SK-N-SH treated with all-trans-retinoic acid at 6 μM for 48 hours (cell line): ENCODE measurements around the gene S1PR4.
A peak's percentile ranks its signal among the peaks of the same experiment; 100 is the strongest.

ENCODE experiments used
- ATAC-seq: fragments of 200-7000 bp; cut with Tn5 transposase; 3 replicates; pipeline ENCODE4 v1.9.1; 2020; ENCODE audit warnings: mild to moderate bottlenecking, moderate library complexity
- ARNTL ChIP-seq: fragments of 450-650 bp; formaldehyde crosslinking; IDR thresholded peaks from 2 replicates; pipeline ENCODE4 v1.5.0; 2020; ENCODE audit warnings: low read depth, mild to moderate bottlenecking, moderate library complexity, borderline replicate concordance
- BACH2 ChIP-seq: fragments of 250-450 bp; sonication (Bioruptor Pico); IDR thresholded peaks from 2 replicates; pipeline ENCODE4 v1.9.0; 2021; ENCODE audit warnings: mild to moderate bottlenecking, borderline replicate concordance
- CSRNP3 ChIP-seq: fragments of 250-450 bp; sonication (Bioruptor Pico); IDR thresholded peaks from 2 replicates; pipeline ENCODE4 v1.5.1; 2021; ENCODE audit warnings: mild to moderate bottlenecking, moderate library complexity
- ESRRG ChIP-seq: fragments of 250-450 bp; sonication (Bioruptor Pico); IDR thresholded peaks from 2 replicates; pipeline ENCODE4 v1.6.1; 2021; ENCODE audit warnings: mild to moderate bottlenecking
- ISL1 ChIP-seq: fragments of 250-450 bp; sonication (Bioruptor Pico); IDR thresholded peaks from 2 replicates; pipeline ENCODE4 v2.1.2; 2022; ENCODE audit warnings: mild to moderate bottlenecking, moderate library complexity
- OSR1 ChIP-seq: fragments of 250-450 bp; sonication (Bioruptor Pico); IDR thresholded peaks from 2 replicates; pipeline ENCODE4 v1.8.0; 2022; ENCODE audit warnings: moderate library complexity, mild to moderate bottlenecking, inconsistent platforms
- POU6F1 ChIP-seq: fragments of 250-450 bp; sonication (Bioruptor Pico); IDR thresholded peaks from 2 replicates; pipeline ENCODE4 v1.8.0; 2021; ENCODE audit warnings: low read depth, mild to moderate bottlenecking, moderate library complexity, borderline replicate concordance
- RARB ChIP-seq: fragments of 250-450 bp; sonication (Bioruptor Pico); IDR thresholded peaks from 2 replicates; pipeline ENCODE4 v1.8.0; 2021; ENCODE audit warnings: mild to moderate bottlenecking, moderate library complexity
- SNAI2 ChIP-seq: fragments of 250-450 bp; sonication (Bioruptor Pico); IDR thresholded peaks from 2 replicates; pipeline ENCODE4 v1.5.0; 2020; ENCODE audit warnings: mild to moderate bottlenecking, moderate library complexity
- TCF4 ChIP-seq: fragments of 250-450 bp; sonication (Bioruptor Pico); IDR thresholded peaks from 2 replicates; pipeline ENCODE4 v1.8.0; 2021; ENCODE audit warnings: mild to moderate bottlenecking, moderate library complexity, borderline replicate concordance
- TOX ChIP-seq: fragments of 250-450 bp; sonication (Bioruptor Pico); IDR thresholded peaks from 2 replicates; pipeline ENCODE4 v1.8.0; 2021; ENCODE audit warnings: mild to moderate bottlenecking, moderate library complexity, borderline replicate concordance
- ZC3H10 ChIP-seq: fragments of 250-450 bp; sonication (Bioruptor Pico); IDR thresholded peaks from 2 replicates; pipeline ENCODE4 v1.5.1; 2021; ENCODE audit warnings: mild to moderate bottlenecking, moderate library complexity
- ZFP3 ChIP-seq: fragments of 250-450 bp; sonication (Bioruptor Pico); IDR thresholded peaks from 2 replicates; pipeline ENCODE4 v1.5.0; 2020; ENCODE audit warnings: mild to moderate bottlenecking, moderate library complexity
- ZFP30 ChIP-seq: fragments of 450-650 bp; formaldehyde crosslinking; IDR thresholded peaks from 2 replicates; pipeline ENCODE4 v1.5.0; 2022; ENCODE audit warnings: mild to moderate bottlenecking, moderate library complexity
- ZNF565 ChIP-seq: fragments of 450-650 bp; formaldehyde crosslinking; conservative IDR thresholded peaks from 2 replicates; pipeline ENCODE4 v1.5.0; 2020; ENCODE audit warnings: low read depth, mild to moderate bottlenecking, moderate library complexity
- ZNF70 ChIP-seq: fragments of 450-650 bp; formaldehyde crosslinking; IDR thresholded peaks from 2 replicates; pipeline ENCODE4 v1.5.0; 2020; ENCODE audit warnings: mild to moderate bottlenecking, moderate library complexity
- ZNF8 ChIP-seq: fragments of 450-650 bp; formaldehyde crosslinking; IDR thresholded peaks from 2 replicates; pipeline ENCODE4 v1.5.0; 2020; ENCODE audit warnings: mild to moderate bottlenecking, moderate library complexity
- TF ChIP-seq, protein P1 (sequence below): fragments of 250-450 bp; sonication (Bioruptor Pico); IDR thresholded peaks from 2 replicates; pipeline ENCODE4 v1.8.0; 2020; ENCODE audit warnings: mild to moderate bottlenecking, moderate library complexity, borderline replicate concordance
- TF ChIP-seq, protein P2 (sequence below): fragments of 250-450 bp; sonication (Bioruptor Pico); IDR thresholded peaks from 2 replicates; pipeline ENCODE4 v1.5.1; 2020; ENCODE audit warnings: low read depth, mild to moderate bottlenecking, moderate library complexity

Gene S1PR4

DNA sequence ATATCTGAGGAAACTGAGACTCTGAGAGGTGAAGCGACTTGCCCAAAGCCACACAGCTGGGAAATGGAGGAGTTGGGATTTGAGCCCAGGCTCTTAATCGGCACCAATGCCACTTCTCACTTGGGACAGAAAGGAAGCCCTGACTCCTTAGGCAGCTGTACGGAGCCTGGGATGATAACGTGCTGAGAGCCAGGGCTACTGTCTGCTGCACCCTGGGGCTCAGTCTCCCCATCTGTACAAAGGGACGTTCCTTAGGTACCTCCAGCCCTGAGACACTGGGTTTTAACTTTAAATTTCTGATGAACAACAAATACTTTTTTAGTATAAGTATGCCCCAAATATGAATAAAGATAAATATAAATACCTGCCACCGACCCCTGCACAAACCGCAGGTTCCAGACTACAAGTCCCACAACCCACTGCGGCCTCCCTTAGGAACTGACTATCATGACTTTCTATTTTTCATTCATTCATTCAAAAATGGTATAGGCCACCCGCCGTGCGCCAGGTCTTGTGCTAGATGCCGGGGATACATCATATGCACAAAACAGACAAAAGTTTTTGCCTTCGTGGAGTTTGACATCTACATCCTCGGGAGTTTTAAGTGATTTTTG, 6.4 kb downstream of the S1PR4 start:
- TF ChIP-seq POU6F1 = no peak
- peak; percentile 73 for ATAC-seq

GRCh38 chr19:3185461-3186159, 7.0 kb downstream of the S1PR4 start, which contains the start of gene NCLN:
NCLN (plus strand) TSS chr19:3185930; CDS start chr19:3186031, 101 bp downstream.
- TF ChIP-seq ESRRG (CRISPR knock-in tag) (no peak), SNAI2 (CRISPR knock-in tag) (0 out of 2 replicates have a peak, but pooled peaks have one; percentile 15), TCF4 (CRISPR knock-in tag) (no peak)
- ATAC-seq = peak; percentile 93

DNA sequence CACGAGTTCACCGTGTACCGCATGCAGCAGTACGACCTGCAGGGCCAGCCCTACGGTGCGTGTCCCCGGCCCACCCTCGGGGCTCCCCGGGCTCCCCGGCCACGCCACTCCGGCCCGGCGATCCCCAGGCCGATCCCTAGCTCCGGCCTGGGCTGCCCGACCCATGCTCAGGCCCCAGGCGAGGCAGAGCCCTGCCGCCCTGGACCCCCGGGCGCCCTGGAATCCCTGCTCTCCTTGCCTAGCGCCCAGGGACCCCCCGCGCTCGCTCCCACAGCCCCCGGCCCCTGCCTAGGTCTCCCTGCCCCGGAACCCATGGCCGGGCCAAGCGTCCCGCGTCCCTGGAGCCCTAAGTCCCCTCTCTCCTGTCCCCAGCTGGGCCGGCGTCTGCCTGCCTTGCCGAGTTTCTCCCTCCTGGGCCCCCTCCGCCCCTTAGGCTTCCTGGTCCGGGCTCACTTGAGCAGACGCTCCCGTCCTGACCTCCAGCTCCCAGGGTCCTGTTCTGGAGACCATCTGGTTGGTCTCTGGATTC, 7.7 kb downstream of the S1PR4 start:
- peak; percentile 34 for ATAC-seq
- no peak for TF ChIP-seq TCF4 (CRISPR knock-in tag)
- TF ChIP-seq ZNF565 (CRISPR knock-in tag) = no peak
- TF ChIP-seq OSR1 = no peak
- TF ChIP-seq ZFP30 = no peak
- TF ChIP-seq RARB (CRISPR knock-in tag) = no peak
- no peak for TF ChIP-seq ARNTL (CRISPR knock-in tag)
- TF ChIP-seq, protein P1, sequence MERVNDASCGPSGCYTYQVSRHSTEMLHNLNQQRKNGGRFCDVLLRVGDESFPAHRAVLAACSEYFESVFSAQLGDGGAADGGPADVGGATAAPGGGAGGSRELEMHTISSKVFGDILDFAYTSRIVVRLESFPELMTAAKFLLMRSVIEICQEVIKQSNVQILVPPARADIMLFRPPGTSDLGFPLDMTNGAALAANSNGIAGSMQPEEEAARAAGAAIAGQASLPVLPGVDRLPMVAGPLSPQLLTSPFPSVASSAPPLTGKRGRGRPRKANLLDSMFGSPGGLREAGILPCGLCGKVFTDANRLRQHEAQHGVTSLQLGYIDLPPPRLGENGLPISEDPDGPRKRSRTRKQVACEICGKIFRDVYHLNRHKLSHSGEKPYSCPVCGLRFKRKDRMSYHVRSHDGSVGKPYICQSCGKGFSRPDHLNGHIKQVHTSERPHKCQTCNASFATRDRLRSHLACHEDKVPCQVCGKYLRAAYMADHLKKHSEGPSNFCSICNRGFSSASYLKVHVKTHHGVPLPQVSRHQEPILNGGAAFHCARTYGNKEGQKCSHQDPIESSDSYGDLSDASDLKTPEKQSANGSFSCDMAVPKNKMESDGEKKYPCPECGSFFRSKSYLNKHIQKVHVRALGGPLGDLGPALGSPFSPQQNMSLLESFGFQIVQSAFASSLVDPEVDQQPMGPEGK = no peak
- no peak for TF ChIP-seq POU6F1
- TF ChIP-seq ZNF8 (CRISPR knock-in tag) = no peak
- TF ChIP-seq, protein P2, sequence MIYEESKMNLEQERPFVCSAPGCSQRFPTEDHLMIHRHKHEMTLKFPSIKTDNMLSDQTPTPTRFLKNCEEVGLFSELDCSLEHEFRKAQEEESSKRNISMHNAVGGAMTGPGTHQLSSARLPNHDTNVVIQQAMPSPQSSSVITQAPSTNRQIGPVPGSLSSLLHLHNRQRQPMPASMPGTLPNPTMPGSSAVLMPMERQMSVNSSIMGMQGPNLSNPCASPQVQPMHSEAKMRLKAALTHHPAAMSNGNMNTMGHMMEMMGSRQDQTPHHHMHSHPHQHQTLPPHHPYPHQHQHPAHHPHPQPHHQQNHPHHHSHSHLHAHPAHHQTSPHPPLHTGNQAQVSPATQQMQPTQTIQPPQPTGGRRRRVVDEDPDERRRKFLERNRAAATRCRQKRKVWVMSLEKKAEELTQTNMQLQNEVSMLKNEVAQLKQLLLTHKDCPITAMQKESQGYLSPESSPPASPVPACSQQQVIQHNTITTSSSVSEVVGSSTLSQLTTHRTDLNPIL (CRISPR knock-in tag) = no peak
- TF ChIP-seq ZFP3 = no peak
- TF ChIP-seq ISL1 (CRISPR knock-in tag) = no peak
- TF ChIP-seq CSRNP3 (CRISPR knock-in tag) = no peak
- no peak for TF ChIP-seq ZNF70 (CRISPR knock-in tag)
- no peak for TF ChIP-seq TOX (CRISPR knock-in tag)
- TF ChIP-seq ESRRG (CRISPR knock-in tag) = no peak
- no peak for TF ChIP-seq ZC3H10
- no peak for TF ChIP-seq BACH2 (CRISPR knock-in tag)
